Loucy (cell line): ENCODE measurements around the gene IGSF3.
"Not testable (repeated sequence)": the region's sequence is repeated elsewhere in the genome, so short reads cannot be mapped to it uniquely, and the experiment has no call there.

ENCODE experiments used
- H2AFZ ChIP-seq: fragments of 200-600 bp; sonication (generic); 2 replicates; pipeline ENCODE4 v1.6.0; 2016; ENCODE audit warnings: antibody characterized with exemption, mild to moderate bottlenecking, low read length, moderate library complexity
- H3F3A ChIP-seq: fragments of 200-600 bp; 2 replicates; pipeline ENCODE4 v1.6.0; 2016; ENCODE audit warnings: antibody characterized with exemption, low read depth, mild to moderate bottlenecking
- H3K27me3 ChIP-seq: fragments of 200-600 bp; sonication (generic); 2 replicates; pipeline ENCODE4 v1.6.1; 2014; ENCODE audit warnings: low read length, mild to moderate bottlenecking; ENCODE audit not compliant: insufficient read depth, poor library complexity, severe bottlenecking
- H3K36me3 ChIP-seq: fragments of 200-600 bp; sonication (generic); 2 replicates; pipeline ENCODE4 v1.6.1; 2016; ENCODE audit warnings: low read length; ENCODE audit not compliant: insufficient read depth
- H3K4me1 ChIP-seq: fragments of 200-600 bp; sonication (generic); 2 replicates; pipeline ENCODE4 v1.5.1; 2014; ENCODE audit warnings: low read length, mild to moderate bottlenecking; ENCODE audit not compliant: insufficient read depth, poor library complexity, severe bottlenecking
- H3K4me2 ChIP-seq: fragments of 200-600 bp; sonication (generic); 2 replicates; pipeline ENCODE4 v1.6.0; 2014; ENCODE audit warnings: antibody characterized with exemption, low read length, low read depth, mild to moderate bottlenecking; ENCODE audit not compliant: poor library complexity, severe bottlenecking
- H3K4me3 ChIP-seq: fragments of 200-600 bp; sonication (generic); 2 replicates; pipeline ENCODE4 v1.5.1; 2014; ENCODE audit warnings: low read length, mild to moderate bottlenecking, mixed read lengths; ENCODE audit not compliant: poor library complexity, severe bottlenecking
- H3K79me2 ChIP-seq: fragments of 200-600 bp; sonication (generic); 2 replicates; pipeline ENCODE4 v1.6.1; 2014; ENCODE audit warnings: low read length; ENCODE audit not compliant: insufficient read depth
- H3K9ac ChIP-seq: fragments of 200-600 bp; sonication (generic); 2 replicates; pipeline ENCODE4 v1.6.0; 2014; ENCODE audit warnings: mild to moderate bottlenecking, low read depth, low read length, moderate library complexity; ENCODE audit not compliant: poor library complexity, severe bottlenecking
- H3K9me2 ChIP-seq: fragments of 200-600 bp; sonication (generic); replicated peaks from 2 replicates; pipeline ENCODE4 v1.6.1; 2016; ENCODE audit warnings: low read depth, low read length, mixed read lengths
- H3K9me3 ChIP-seq: fragments of 200-600 bp; sonication (generic); 2 replicates; pipeline ENCODE4 v1.6.1; 2014; ENCODE audit warnings: mild to moderate bottlenecking, antibody characterized with exemption, low read length, low read depth; ENCODE audit not compliant: insufficient read depth
- H4K20me1 ChIP-seq: fragments of 200-600 bp; sonication (generic); 2 replicates; pipeline ENCODE4 v1.6.0; 2014; ENCODE audit warnings: antibody characterized with exemption, low read length, mild to moderate bottlenecking; ENCODE audit not compliant: insufficient read depth, poor library complexity, severe bottlenecking
- TF ChIP-seq, protein P1 (sequence below): fragments of 200-600 bp; sonication (generic); conservative IDR thresholded peaks from 2 replicates; pipeline ENCODE4 v1.5.1; 2014; ENCODE audit warnings: mild to moderate bottlenecking, antibody characterized with exemption, low read length

IGSF3 gene

GRCh38 chr1:116597388-116597787 lies 70.1 kb downstream of the IGSF3 start:
- H3K79me2 ChIP-seq, H3K9ac ChIP-seq, H3K4me3 ChIP-seq, H3K9me2 ChIP-seq, H3K27me3 ChIP-seq, H3K9me3 ChIP-seq, H3K36me3 ChIP-seq, H3F3A ChIP-seq, H3K4me2 ChIP-seq, H4K20me1 ChIP-seq, H3K4me1 ChIP-seq, H2AFZ ChIP-seq: not testable (repeated sequence)

DNA sequence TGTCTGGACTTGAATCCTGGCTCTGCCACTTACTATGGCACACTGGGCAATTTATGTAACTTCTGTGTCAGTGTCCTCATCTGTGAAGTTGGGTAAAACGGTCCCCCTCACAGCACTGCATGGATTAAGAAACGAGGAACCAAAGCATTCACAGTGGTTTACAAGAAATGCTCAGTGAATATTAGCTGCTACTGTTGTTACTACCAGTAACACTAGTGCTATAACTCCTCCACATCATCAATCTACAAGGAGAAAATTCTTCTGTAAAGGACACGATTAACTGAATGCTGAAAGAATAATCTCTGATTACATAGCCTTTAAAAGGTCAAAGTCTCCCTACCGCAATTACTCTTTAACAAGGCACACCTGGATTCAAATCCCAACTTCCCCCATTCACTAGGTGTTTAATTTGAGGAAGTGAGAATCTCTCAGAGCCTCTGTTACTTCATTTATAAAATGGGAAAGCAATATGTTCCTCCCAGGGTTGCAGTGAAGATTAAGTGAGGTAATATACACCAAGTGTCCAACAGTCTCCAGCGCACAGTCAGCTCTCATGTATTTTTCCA lies 70.7 kb downstream of the IGSF3 start:
- H4K20me1 ChIP-seq, H3F3A ChIP-seq, H3K4me2 ChIP-seq, H3K9me3 ChIP-seq, H3K79me2 ChIP-seq, H2AFZ ChIP-seq, H3K4me1 ChIP-seq, H3K9ac ChIP-seq, H3K4me3 ChIP-seq, H3K9me2 ChIP-seq, H3K36me3 ChIP-seq, H3K27me3 ChIP-seq: not testable (repeated sequence)

- H3F3A ChIP-seq, H3K9me3 ChIP-seq, H4K20me1 ChIP-seq, H3K79me2 ChIP-seq, H3K9ac ChIP-seq, H3K9me2 ChIP-seq, H3K27me3 ChIP-seq, H3K36me3 ChIP-seq, H3K4me1 ChIP-seq: not testable (repeated sequence)
- TF ChIP-seq, protein P1, sequence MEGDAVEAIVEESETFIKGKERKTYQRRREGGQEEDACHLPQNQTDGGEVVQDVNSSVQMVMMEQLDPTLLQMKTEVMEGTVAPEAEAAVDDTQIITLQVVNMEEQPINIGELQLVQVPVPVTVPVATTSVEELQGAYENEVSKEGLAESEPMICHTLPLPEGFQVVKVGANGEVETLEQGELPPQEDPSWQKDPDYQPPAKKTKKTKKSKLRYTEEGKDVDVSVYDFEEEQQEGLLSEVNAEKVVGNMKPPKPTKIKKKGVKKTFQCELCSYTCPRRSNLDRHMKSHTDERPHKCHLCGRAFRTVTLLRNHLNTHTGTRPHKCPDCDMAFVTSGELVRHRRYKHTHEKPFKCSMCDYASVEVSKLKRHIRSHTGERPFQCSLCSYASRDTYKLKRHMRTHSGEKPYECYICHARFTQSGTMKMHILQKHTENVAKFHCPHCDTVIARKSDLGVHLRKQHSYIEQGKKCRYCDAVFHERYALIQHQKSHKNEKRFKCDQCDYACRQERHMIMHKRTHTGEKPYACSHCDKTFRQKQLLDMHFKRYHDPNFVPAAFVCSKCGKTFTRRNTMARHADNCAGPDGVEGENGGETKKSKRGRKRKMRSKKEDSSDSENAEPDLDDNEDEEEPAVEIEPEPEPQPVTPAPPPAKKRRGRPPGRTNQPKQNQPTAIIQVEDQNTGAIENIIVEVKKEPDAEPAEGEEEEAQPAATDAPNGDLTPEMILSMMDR = peak; percentile 47
- Histone ChIP-seq H2AFZ (peak overlapping the region; percentile 35; the same call in 1 of the 2 replicates), H3K4me3 (peak overlapping the region; percentile 37), H3K4me2 (peak overlapping the region; percentile 28)
These were observed 71.4 kb downstream of the IGSF3 start for GRCh38 chr1:116595946-116596741.

GRCh38 chr1:116595065-116595840 lies 72.3 kb downstream of the IGSF3 start:
- H3K4me3 ChIP-seq, H2AFZ ChIP-seq, H3K9me2 ChIP-seq, H3K27me3 ChIP-seq, H3F3A ChIP-seq, H3K4me1 ChIP-seq, H3K36me3 ChIP-seq, H3K9ac ChIP-seq, H3K79me2 ChIP-seq, H3K9me3 ChIP-seq, H4K20me1 ChIP-seq: not testable (repeated sequence)
- H3K4me2 ChIP-seq = peak overlapping the region; percentile 28
- TF ChIP-seq, protein P1 = peak; percentile 34

DNA sequence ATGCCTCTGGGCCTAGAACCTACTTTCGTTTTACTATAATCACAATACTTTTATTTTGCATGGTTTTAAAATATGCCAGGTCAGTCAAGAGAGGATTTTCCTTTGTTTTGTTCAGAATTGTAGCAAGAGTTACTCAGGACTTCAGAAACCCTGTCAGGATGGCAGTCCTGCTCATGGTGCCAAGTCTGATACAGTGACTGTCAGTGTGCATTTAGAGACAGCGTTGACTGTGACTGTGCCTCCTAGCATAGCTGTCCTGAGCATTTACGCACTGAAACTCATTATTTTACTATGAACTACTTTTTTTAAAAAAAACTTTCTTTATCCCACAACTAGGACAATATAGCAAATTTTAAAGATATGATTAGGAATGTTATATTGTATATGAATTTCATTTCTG lies 73.6 kb downstream of the IGSF3 start:
- not testable (repeated sequence) for H3K27me3 ChIP-seq, H3K4me1 ChIP-seq, H2AFZ ChIP-seq, H3K36me3 ChIP-seq, H3K79me2 ChIP-seq, H4K20me1 ChIP-seq, H3K4me2 ChIP-seq, H3K4me3 ChIP-seq, H3F3A ChIP-seq, H3K9me3 ChIP-seq, H3K9me2 ChIP-seq, H3K9ac ChIP-seq

GRCh38 chr1:116593401-116593800 lies 74.1 kb downstream of the IGSF3 start:
- not testable (repeated sequence) for H3F3A ChIP-seq, H3K36me3 ChIP-seq, H3K9ac ChIP-seq, H3K9me2 ChIP-seq, H4K20me1 ChIP-seq, H3K9me3 ChIP-seq, H3K4me2 ChIP-seq, H3K79me2 ChIP-seq, H3K27me3 ChIP-seq, H2AFZ ChIP-seq, H3K4me1 ChIP-seq, H3K4me3 ChIP-seq
